Type B pancreatic cell (in vitro differentiated cells): ENCODE measurements around the gene AMBN. TPM values are rescaled to one million over a fixed set of nuclear protein-coding genes. Genes with fewer than 3 reads are reported as not detected.

Source experiments
- DNase-seq: peaks from one replicate; pipeline ENCODE4 v3.0.0; 2021; ENCODE audit warnings: mixed read lengths; ENCODE audit not compliant: unreplicated experiment; ENCODE audit errors: extremely low spot score
- H3K27ac Mint-ChIP-seq: 2 replicates; pipeline ENCODE4 v1.8.0; 2021; ENCODE audit warnings: mild to moderate bottlenecking, mixed read lengths
- H3K27me3 Mint-ChIP-seq: 2 replicates; pipeline ENCODE4 v1.8.0; 2021; ENCODE audit warnings: mixed read lengths
- H3K36me3 Mint-ChIP-seq: 2 replicates; pipeline ENCODE4 v1.8.0; 2021; ENCODE audit warnings: mixed read lengths
- H3K4me1 Mint-ChIP-seq: one replicate; pipeline ENCODE4 v1.8.0; 2021; ENCODE audit warnings: mixed read lengths; ENCODE audit not compliant: unreplicated experiment
- H3K4me3 Mint-ChIP-seq: 2 replicates; pipeline ENCODE4 v1.8.0; 2021; ENCODE audit warnings: mild to moderate bottlenecking, mixed read lengths
- H3K9me3 Mint-ChIP-seq: 2 replicates; pipeline ENCODE4 v1.8.0; 2021; ENCODE audit warnings: mixed read lengths
- total RNA-seq: library from RNA; stranded (reverse); gene quantifications from 2 replicates; pipeline ENCODE4 v1.2.1, GENCODE V29; 2021; ENCODE audit warnings: low replicate concordance
- TF ChIP-seq, protein P1 (sequence below): fragments of 200-600 bp; sonication (generic); conservative IDR thresholded peaks from 2 replicates; pipeline ENCODE4 v1.5.0; 2021; ENCODE audit warnings: antibody characterized with exemption, mild to moderate bottlenecking

The AMBN gene
- total RNA-seq, 1 donor from 2014 or later = 0.94 TPM

DNA sequence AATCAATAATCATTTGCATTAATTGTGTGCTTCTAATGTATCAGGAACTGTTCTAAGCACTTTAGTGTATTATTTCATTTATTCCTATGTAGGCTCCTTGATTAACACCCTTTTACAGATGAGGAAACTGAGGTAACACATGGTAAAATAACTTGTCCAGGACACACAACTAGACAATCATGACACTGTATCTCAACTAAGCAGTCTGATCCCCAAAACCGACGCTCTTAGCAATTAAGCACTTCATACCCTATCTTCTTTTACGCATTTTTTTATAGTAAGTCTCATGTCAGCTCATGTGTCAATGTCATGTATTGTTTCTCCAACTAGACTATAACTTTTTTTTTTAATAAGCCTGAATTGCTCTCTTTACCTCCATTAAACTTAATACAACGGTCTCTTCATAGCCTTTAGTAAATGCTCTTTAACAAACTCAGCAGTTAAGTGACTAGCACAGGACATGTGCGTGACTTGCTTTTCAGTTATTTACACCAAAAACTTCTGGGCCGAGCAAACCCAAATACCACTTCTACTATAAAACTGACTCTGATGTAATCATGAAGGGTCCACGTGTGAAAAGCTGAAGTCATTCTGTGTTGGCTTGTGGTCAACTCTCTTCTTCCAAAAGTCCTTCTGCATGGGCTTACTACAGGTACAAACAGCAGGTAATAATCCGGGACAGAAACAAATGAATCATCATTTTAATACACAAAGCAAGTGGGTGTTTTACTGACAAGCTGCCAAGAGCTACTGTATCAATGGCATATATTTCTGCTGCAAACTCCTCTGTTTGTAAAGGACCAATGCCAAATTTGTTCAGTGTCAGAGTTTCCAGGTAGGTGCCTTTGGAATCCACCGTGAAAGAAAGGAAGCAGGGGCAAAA is 7.9 kb upstream of the AMBN start:
- Mint-ChIP-seq H3K9me3 (no peaks in the 10 kb centered on the region), H3K4me3 (no peak overlapping the region), H3K4me1 (no peaks in the 10 kb centered on the region), H3K27me3 (no peaks in the 10 kb centered on the region), H3K27ac (no peak overlapping the region), H3K36me3 (no peaks in the 10 kb centered on the region)
- TF ChIP-seq, protein P1, sequence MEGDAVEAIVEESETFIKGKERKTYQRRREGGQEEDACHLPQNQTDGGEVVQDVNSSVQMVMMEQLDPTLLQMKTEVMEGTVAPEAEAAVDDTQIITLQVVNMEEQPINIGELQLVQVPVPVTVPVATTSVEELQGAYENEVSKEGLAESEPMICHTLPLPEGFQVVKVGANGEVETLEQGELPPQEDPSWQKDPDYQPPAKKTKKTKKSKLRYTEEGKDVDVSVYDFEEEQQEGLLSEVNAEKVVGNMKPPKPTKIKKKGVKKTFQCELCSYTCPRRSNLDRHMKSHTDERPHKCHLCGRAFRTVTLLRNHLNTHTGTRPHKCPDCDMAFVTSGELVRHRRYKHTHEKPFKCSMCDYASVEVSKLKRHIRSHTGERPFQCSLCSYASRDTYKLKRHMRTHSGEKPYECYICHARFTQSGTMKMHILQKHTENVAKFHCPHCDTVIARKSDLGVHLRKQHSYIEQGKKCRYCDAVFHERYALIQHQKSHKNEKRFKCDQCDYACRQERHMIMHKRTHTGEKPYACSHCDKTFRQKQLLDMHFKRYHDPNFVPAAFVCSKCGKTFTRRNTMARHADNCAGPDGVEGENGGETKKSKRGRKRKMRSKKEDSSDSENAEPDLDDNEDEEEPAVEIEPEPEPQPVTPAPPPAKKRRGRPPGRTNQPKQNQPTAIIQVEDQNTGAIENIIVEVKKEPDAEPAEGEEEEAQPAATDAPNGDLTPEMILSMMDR = no peak
- DNase-seq = no peak

DNA sequence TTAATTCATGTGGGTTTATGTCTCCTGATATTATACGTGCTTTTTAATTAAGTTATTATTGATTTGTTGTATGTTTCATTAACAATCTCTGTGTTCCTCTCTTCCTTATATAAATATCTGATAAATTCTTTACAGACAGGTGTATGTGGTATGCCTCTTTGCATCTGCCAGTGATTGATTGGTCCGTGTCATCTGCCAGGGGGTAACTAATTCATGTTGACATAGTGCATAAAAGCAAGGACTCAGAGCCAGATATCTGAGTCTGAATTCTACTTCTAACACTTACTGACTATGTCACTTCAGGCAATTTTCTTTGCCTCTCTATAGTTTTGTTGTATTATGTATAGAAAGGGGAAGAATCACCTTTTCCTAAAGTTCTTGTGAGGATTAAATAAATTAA is 5.2 kb upstream of the AMBN start:
- Mint-ChIP-seq H3K4me3 (no peak overlapping the region), H3K27ac (no peak overlapping the region), H3K9me3 (no peaks in the 10 kb centered on the region), H3K4me1 (no peaks in the 10 kb centered on the region), H3K27me3 (no peaks in the 10 kb centered on the region), H3K36me3 (no peaks in the 10 kb centered on the region)
- DNase-seq = no peak
- TF ChIP-seq, protein P1 = no peak

DNA sequence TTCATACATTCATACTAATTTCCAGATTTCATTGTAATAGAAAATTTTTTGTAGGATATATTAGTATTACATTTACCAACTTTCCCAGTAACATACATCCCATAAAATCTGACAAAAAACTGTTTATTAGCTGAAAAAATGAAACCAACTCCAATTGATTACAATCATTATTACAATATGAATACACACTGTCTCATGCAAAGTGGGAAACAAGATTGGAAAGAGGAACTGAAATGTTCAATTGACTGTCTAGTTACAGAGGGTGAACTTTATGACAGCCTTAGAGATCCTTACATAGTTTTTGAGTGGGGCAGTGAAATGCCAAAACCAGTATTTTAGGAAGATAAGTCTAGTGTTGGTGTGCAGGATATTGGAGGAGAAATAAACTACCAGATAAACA is 2.3 kb upstream of the AMBN start:
- DNase-seq = no peak
- Mint-ChIP-seq H3K4me1 (no peaks in the 10 kb centered on the region), H3K27ac (no peak overlapping the region), H3K4me3 (no peak overlapping the region), H3K36me3 (no peaks in the 10 kb centered on the region), H3K27me3 (no peaks in the 10 kb centered on the region), H3K9me3 (no peaks in the 10 kb centered on the region)
- TF ChIP-seq, protein P1 = no peak

DNA sequence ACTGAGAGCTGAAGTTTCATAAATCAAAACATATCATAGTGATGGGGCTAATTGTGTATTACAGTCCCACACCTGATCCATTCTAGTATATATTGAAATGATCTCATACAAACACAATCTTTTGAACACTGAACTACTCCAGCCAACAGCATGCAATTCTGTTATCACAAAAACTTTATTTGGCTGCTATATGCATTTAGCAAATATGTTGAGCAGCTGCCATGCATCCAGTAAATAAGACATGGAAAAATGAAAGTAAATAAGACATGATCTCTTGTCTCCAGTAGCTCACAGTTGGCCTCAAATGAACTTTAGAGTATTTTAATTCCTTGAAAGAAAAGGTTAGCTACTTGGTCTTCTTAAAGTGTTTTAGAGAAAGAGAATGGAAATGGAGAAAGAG is 2.1 kb downstream of the AMBN start:
- TF ChIP-seq, protein P1 = no peak
- Mint-ChIP-seq H3K9me3 (no peaks in the 10 kb centered on the region), H3K4me1 (no peaks in the 10 kb centered on the region), H3K4me3 (no peak overlapping the region), H3K27me3 (no peaks in the 10 kb centered on the region), H3K27ac (no peak overlapping the region), H3K36me3 (no peaks in the 10 kb centered on the region)
- DNase-seq = no peak

DNA sequence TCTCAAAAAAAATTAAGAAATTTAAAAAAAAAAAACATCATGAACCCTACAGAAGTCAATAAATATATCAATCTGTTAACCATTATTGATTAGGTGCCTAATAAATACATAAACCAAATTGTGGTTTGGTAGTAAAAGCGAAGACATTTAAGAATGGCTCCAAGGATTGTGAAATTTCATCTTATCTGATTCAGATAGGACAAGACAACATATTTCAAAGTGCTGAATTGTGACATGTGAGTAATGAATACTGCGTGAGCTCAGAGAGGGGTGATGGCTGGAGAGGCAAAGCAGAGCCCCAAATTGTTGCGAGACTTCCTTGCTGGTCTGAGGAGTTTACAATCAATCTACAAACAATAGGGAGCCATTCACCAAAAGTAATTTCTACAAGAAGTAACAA is 8.2 kb downstream of the AMBN start:
- no peak for DNase-seq
- Mint-ChIP-seq H3K27me3 (no peaks in the 10 kb centered on the region), H3K27ac (no peak overlapping the region), H3K36me3 (no peaks in the 10 kb centered on the region), H3K4me1 (peaks cover 5% of the 10 kb centered on the region), H3K4me3 (no peak overlapping the region), H3K9me3 (no peaks in the 10 kb centered on the region)
- TF ChIP-seq, protein P1 = no peak
